Fibroblast of skin of left quadriceps (primary cell): ENCODE data around the gene ALDH3B1.
A peak's percentile ranks its signal among the peaks of the same experiment; 100 is the strongest.

Experiments used
- DNase-seq, 2 experiments: peaks; one replicate each; pipeline ENCODE4 v3.0.0-alpha.2; 2013; ENCODE audit warnings: low read depth in 2 of 2

The ALDH3B1 gene

DNA sequence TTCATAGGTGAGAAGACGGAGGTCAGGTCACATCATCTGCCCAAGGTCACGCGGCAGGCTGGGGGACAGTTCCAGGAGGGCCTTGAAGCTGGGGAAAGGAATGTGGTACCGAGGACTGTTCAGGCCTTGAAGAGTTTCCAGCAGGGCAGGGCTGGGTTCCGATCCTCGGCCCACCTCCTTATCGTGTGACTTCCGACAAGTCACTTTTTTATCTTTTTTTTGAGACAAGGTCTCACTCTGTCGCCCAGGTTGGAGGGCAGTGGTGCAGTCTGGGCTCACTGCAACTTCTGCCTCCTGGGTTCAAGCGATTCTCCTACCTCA is 21.0 kb downstream of the ALDH3B1 start:
- DNase-seq: no peak

DNA sequence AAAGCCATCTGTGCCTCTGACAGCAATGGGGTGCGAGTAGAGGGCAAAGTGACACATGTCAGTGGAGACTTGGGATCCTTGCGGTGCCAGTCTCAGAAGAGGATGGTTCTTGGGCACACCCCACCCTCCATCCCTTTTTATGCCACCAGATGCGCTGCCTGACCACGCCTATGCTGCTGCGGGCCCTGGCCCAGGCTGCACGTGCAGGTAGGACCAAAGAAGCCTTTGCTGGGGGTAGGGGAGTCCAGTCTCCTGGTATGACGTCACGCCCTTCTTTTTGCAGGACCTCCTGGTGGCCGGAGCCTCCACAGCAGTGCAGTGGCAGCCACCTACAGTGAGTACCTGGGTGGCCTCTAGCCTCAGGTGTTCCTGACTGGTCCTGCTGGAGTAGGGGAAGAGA is 21.9 kb downstream of the ALDH3B1 start:
- no peak for DNase-seq

DNA sequence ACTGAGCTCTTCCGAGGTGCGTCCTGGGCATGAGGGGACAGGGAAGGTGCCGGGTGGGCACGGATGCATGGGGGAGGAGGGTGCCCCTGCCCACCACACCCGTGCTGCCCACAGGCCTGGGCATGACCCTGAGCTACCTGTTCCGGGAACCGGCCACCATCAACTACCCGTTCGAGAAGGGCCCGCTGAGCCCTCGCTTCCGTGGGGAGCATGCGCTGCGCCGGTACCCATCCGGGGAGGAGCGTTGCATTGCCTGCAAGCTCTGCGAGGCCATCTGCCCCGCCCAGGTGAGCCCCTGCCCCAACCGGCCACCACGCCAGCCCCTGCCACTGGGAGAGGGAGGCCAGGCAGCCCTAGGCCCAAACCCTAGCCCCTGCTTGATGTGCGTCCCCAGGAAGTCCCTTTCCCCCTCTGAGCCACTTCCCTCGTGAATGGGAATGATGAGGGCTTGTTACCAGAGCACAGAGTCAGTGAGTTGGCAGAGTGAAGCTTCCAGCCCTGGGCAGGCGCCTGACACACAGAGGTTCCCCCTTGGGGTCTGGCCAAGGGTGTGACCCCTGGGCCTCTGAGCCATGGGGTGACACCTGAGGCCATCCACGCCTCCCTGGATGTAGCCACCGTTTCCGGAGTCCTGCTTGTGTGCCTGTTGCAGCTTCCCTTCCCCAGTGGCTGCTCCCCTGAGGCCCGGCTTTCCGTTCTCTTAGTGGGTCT is 23.0 kb downstream of the ALDH3B1 start:
- no peak for DNase-seq

DNA sequence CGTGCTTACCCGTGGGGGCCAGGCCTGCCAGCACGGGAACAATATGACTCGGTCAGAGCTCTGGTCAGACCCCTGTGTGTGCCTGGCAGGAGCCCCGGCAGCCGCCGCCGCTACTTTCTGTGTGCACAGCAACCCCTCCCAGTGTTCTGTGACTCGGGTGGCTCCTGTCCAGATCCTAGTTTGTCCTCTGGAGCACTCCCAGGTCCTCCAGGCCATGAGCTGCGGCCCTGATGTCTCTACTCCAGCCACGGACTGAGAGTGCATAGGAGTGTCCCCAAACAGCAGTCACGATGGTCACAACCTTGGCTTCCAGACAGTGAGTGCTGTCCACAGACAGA is 23.6 kb downstream of the ALDH3B1 start:
- DNase-seq: no peak

DNA sequence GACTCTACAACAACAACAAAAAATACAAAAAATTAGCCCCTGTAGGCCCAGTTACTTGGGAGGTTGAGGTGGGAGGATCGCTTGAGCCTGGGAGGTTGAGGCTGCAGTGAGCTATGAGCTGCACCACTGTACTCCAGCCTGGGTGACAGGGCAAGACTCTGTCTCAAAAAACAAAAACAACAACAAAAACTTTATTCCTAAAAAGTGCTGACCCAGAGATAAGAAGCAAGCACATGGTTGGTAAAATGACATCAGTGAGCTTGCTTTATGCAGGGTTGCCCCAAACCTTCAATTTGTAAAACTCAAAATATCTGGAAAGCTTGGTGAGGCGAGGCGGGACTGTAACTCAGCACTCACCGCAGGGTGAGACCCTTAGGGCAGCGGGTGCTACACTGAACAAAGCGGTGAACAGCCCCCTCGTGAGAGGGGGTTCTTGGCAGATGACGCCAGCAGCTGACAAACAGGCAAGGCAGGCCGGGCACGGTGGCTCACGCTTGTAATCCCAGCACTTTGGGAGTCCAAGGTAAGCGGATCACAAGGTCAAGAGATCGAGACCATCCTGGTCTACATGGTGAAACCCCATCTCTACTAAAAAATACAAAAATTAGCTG is 25.2 kb downstream of the ALDH3B1 start:
- no peak for DNase-seq

DNA sequence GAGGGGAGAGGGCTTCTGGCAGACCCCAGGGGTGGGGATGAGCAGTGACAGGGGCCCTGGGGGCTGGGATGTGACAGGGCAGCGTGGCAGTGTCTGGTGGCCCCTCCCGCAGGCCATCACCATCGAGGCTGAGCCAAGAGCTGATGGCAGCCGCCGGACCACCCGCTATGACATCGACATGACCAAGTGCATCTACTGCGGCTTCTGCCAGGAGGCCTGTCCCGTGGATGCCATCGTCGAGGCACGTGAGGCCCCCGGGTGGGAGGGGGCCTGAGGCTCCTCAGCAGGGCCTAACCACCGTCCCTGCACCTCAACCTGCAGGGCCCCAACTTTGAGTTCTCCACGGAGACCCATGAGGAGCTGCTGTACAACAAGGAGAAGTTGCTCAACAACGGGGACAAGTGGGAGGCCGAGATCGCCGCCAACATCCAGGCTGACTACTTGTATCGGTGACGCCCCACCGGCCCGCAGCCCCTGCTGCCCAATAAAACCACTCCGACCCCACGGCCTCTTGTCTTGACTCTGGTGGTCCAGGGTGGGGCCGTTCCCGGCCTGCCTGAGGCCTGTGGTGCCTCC is 26.1 kb downstream of the ALDH3B1 start:
- DNase-seq: no peak

DNA sequence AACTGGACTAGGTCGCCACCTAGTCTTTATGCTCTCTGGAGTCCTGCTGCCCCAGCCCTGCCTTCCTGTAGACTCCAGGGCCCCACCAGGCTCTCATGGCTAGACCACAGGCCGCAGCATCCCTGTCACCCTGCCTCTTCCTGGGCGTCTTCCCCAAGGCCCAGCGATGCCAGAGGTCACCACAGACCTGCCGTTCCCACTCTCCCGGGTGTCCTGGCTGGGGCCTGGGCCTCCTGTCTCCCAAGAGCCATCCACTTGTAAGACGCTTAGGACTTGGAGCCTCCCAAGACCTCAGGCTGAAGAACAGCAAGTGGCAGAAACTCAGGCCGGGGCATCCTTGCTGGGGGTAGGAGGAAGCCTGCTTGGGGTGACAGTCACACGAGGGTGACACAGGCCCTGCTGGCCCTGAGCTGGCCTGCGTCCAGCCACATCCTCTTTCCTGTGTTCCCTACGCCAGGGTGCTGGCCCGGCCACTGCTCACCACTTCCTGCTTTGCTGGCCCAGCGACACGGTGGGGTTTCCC is 26.7 kb downstream of the ALDH3B1 start:
- DNase-seq: no peak

DNA sequence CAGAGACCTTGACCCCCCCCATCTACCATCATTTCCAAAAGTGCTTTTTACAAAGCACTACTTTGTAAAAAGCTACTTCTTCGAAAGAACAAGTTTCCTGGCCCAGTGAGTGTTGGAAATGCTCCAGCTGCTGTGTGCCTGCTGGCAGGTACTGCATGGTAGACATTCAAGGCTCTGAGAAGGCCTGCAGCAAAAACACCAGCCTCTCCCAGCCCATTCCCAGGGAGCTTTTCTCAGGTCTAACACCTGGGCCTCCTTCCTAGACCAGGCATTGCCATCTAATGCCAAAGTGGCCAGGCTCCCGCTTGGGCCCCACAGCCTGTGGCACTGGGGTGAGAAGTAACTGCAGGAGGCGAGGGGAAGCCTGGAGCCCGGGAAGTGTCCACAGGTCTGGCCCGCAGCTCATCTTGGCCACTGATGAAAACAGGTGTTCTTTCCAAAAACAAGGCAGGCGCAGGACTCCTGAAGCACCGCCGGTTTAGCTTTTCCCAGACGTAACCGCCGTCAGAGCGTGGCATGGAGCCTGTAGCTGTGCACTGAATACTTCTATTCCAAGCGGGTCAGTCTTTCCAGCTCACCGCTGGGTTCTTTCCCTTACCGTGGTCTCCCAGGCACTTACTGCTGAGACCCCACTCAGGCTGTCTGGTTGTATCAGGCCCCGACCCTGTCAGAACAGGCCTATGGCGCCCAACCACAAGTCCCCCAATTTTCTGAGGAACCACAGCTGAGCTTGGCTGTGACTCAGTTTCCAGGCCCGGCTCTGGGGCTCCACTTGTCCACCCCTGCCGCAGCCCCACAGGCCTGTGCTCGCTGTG is 27.5 kb downstream of the ALDH3B1 start:
- DNase-seq: no peak

DNA sequence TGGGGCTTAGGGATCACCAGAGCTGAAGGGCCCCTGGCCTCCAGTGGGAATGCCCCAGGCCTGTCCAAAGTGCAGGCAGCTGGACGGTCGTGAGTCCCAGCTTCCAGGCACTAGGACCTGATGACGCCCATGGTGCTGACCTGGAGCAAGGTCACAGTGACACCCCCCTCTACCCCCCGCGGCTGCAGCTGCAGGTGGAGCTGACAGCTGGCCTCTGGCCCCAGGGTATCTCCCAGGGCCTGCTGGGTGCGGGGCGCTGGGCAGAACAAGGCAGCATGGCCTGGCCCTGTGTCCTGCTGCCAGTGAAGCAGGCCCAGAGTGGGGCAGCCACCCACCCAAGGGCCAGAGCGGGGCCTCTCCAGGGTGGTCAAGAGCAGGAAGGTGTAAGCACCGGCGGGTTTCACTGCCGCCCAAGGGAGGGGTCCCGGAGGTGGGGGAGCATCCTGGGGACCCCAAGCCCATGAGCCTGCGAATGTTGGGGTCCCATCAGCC is 28.1 kb downstream of the ALDH3B1 start:
- DNase-seq: no peak

DNA sequence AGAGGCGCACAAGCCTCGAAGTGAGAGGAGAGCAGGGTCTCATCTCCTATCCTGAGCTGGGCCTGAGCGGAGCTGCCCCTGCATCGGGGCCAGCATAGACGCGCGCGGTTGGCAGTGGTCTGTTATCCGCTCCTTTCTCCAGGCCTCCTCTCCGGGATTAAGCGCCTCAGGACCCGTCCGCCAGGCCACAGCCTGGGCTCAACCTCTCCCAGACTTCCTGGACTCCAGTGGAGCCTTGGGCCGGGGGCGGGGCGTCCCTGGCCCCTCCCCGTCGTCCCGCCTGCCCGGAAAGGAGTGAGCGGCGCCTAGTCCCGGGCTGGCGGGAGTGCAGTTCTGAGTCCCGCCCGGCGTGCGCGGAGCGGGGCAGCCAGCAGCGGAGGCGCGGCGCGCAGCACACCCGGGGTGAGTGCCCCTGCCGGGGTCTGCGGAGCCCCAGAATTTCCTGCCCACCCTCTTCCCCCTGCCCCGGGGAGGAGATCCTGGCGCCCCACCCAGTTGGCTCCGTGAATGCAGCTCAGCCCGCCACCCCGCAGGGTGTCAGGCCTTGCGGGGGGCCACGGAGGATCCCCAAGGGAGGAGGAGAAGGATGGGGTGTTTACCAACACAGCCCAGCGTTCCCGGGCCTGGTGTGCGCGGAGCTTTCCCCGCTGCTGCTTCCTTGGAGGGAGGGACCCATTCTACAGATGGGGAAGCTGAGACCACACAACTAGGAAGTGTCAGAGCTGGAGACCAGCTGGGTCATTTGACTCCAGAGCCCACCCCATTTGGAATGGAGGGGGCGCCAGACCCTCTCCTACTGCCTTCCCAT is 28.8 kb downstream of the ALDH3B1 start, which contains the start of gene TCIRG1:
TCIRG1 (plus strand) TSS at position 308 of the 808 bp plus-strand sequence. CDS start 2,247 bp downstream, outside the sequence.
- peak; percentile 40 to 51 for DNase-seq

DNA sequence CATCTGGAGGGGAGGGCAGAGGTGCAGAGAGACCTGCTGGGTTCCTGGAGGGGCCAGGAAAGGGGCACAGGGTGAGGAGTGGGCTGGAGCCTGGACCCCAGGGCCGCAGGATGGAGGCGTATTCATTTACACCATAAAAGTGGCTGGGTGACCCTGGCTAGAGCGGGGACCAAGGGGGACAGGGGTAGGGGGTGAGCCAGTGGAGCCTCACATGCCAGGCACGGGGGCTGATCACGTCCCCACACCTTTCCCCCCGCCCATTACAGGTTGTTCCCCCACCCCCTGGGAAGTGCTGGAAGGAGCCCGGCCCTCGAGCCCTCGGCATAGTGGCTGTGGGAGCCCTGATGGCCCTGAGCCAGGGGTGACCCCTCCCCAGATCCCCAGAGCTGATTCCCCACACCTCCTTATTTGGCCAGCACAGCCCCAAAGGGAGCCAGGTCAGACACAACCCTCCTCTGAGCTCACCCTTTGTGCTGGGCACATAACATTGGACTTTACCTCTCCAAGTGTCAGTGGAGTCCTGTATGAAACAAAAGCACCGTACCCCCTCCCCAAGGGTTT is 29.5 kb downstream of the ALDH3B1 start:
- DNase-seq: no peak

DNA sequence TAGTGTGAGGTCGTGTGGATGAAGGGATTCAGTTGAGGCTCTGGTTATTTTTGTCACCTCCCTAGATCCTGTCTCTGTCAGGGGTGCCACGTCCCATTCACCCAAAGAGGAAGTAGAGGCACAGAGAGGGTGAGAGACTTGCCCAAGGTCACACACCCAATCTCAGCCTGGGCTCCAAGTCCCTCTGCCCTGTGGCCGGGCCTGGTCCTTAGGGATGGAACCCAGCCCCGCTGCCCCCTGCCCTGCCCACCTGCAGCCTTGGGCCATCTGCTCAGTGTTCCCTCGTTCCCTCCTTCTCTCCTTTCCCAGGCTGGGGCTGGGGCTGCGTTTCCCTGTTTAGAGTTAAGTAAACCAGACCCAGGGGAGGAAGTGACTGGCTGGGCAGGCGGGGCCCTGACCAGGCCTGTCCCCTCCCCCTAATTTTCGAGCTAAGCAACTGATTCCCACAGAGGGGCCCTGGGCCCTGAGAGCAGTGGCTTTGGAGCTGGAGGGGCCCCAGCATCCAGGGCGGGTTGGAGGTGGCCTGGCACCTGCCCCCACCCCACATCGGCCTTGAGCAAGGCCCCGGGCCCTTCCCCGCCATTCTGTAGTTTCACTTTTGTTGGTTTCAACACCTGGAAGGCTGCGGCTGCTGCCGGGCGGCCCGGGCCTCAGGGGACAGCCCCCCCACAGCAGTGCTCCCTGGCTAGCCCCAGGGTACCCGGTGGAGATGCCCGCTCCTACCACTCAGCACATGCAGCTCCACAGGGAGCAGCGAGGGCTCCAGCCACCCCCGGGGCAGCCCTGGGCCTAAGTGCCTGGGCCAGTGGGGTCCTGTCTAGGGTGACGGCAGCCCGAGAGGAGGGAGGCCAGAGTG is 30.2 kb downstream of the ALDH3B1 start:
- DNase-seq: peak; percentile 28 to 38

DNA sequence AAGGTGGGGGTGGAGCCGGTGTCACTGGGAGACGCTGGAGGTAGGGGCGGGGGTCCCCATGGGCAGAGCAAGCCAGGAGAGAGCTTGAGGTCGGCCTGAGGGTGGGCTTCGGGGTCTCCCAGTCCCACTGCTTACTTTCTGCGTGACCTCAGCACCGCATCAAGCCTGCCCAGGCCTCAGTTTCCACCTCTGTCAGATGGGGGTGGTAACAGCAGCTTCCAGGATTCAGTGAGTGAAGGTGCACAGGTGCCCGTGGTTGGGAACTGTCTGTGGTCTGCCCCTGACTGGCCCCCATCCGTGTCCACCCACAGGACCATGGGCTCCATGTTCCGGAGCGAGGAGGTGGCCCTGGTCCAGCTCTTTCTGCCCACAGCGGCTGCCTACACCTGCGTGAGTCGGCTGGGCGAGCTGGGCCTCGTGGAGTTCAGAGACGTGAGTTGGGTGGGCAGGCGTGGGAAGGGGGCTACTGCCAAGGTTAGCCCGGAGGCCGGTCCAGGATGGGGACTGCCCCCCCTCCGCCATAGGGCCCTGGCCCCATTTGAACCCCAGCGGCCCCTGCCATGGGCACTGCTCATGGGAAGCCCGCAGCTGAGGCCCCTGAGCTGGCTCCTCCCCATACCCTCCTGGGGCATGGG is 30.9 kb downstream of the ALDH3B1 start:
- DNase-seq: no peak

DNA sequence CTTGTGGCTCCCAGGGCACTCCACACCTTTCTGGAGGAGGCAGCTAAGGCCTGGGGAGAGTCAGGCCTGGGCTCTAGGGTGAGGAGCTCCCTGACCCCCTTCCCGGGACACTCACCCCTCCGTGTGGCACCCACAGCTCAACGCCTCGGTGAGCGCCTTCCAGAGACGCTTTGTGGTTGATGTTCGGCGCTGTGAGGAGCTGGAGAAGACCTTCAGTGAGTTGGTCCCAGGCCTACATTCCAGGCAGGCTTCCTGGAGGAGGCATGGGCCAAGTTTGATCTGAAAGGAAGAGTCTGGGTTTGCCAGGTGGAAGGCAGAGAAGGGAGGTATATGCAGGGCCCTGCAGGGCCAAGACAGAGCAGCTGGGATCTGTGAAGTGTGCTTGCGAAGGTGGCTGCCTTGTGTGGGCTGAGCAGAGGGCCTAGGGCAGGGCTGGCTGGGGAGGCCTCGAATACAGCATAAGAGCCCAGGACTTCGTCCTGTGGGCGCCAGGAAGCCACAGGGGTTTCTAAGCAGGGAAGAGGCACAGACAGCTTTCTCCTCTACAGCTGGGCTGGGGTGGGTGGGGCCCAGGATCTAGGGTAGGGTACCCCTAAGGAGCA is 31.6 kb downstream of the ALDH3B1 start:
- no peak for DNase-seq

DNA sequence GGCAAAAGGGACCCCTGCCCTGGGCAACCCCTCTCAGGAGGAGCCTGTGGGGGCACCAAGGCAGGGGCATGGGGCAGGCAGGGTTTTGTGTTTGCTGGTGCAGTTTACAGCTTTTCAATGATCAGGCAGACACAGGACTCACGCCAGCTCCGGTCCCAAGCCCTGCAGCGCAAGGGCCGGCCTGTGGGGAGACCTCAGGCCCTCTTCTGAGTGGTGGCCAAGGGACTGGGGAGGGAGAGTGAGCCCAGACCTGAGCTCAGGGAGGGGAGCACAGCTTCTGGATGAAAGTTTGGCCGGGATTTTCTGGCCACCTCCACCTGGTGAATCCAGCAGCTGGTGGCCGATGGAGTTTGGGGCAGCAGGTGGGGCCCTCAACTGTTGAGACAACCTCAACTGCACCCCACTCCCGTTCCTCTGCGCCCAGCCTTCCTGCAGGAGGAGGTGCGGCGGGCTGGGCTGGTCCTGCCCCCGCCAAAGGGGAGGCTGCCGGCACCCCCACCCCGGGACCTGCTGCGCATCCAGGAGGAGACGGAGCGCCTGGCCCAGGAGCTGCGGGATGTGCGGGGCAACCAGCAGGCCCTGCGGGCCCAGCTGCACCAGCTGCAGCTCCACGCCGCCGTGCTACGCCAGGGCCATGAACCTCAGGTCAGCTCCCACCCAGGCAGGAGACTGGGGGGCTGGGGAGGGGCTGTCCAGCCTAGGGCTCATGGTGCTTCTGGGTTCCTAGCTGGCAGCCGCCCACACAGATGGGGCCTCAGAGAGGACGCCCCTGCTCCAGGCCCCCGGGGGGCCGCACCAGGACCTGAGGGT is 32.3 kb downstream of the ALDH3B1 start:
- no peak for DNase-seq

DNA sequence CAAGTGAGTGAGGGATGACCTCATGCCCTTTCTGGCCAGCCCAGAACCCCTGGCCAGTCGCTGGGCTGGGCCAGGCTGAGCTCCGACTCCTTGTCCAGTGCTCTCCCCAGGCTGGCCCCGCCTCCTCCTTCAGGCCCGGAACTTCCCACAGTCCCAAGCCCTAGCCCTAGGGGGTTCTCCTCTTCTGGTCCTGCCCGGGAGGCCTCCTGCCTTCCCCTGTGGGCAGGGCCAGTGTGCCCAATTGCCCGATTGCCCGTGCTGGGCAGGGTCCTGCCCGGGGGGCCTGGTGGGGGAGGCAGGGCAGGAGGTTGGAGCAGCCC is 32.9 kb downstream of the ALDH3B1 start:
- DNase-seq: no peak

DNA sequence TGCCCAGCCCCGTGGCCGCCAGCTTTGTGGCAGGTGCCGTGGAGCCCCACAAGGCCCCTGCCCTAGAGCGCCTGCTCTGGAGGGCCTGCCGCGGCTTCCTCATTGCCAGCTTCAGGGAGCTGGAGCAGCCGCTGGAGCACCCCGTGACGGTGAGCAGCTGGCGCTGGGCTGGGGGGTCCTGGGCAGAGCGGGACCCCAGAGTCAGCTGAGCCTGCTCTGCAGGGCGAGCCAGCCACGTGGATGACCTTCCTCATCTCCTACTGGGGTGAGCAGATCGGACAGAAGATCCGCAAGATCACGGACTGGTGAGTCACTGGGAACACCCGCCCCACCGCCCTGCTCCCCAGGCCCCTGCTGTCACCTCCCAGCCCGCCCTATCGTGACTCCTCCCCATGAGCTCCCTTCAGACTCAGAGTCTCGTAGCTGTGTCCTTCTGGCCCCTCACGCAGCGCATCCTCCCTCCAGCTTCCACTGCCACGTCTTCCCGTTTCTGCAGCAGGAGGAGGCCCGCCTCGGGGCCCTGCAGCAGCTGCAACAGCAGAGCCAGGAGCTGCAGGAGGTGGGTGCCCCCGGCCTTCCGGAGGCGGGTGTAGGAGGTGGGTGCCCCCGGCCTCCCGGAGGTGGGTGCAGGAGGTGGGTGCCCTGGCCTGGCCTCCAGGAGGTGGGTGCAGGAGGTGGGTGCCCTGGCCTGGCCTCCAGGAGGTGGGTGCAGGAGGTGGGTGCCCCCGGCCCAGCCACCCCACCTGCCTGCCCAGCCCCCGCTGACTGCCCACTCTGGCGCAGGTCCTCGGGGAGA is 33.4 kb downstream of the ALDH3B1 start:
- DNase-seq: no peak
